SK-N-SH treated with all-trans-retinoic acid at 6 μM for 48 hours (cell line): Measurements from ENCODE around the gene TEX52.

Experiments
- ATAC-seq: fragments of 200-7000 bp; cut with Tn5 transposase; 3 replicates; pipeline ENCODE4 v1.9.1; 2020; ENCODE audit warnings: mild to moderate bottlenecking, moderate library complexity
- ESRRG ChIP-seq: fragments of 250-450 bp; sonication (Bioruptor Pico); IDR thresholded peaks from 2 replicates; pipeline ENCODE4 v1.6.1; 2021; ENCODE audit warnings: mild to moderate bottlenecking
- ISL1 ChIP-seq: fragments of 250-450 bp; sonication (Bioruptor Pico); IDR thresholded peaks from 2 replicates; pipeline ENCODE4 v2.1.2; 2022; ENCODE audit warnings: mild to moderate bottlenecking, moderate library complexity
- TF ChIP-seq, protein P1 (sequence below): fragments of 250-450 bp; sonication (Bioruptor Pico); IDR thresholded peaks from 2 replicates; pipeline ENCODE4 v1.5.1; 2021; ENCODE audit warnings: mild to moderate bottlenecking, moderate library complexity

TEX52 gene

DNA sequence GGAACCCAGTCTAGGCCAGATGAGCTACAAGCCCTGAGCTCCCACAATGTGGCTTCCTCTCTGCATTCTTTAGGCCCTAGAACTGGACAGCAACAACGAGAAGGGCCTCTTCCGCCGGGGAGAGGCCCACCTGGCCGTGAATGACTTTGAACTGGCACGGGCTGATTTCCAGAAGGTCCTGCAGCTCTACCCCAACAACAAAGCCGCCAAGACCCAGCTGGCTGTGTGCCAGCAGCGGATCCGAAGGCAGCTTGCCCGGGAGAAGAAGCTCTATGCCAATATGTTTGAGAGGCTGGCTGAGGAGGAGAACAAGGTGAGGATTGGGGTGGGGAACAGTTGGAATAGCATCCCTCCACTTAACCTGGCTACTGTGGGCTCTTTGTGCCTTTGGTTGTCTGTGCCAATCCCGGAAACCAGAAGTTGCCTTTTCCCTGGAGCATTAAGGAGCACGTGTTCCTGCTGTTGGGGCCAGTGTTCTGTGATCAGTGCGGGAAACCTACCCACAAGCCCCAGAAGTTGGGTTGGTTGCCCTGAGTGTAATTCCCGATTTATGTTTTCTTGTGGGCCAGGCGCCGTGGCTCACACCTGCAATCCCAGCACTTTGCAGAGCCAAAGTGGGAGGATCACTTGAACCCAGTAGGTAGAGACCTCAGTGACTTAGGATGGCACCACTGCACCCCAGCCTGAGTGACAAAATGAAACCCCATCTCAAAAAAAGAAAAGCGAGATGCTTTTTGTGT is 55.6 kb downstream of the TEX52 start (continued):
- TF ChIP-seq ESRRG (CRISPR knock-in tag) (no peak), ISL1 (no peak)

DNA sequence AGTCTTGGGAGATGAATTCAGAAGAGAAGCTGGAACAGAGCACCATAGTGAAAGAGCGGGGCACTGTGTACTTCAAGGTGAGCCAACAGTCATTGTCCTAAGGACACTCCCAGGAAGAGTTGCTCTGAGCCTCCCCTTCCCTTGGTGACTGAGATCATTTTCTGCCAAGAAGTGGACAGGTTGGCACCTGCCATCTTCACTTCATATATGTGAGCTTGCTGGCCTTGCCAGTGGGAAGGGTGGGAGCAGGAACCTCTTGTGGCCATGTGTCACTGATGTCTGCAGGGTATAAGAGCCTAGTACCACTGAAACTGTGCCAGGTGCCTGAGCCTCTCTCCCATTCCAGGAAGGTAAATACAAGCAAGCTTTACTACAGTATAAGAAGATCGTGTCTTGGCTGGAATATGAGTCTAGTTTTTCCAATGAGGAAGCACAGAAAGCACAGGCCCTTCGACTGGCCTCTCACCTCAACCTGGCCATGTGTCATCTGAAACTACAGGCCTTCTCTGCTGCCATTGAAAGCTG is 56.7 kb downstream of the TEX52 start:
- ATAC-seq, result no peak
- TF ChIP-seq, protein P1, sequence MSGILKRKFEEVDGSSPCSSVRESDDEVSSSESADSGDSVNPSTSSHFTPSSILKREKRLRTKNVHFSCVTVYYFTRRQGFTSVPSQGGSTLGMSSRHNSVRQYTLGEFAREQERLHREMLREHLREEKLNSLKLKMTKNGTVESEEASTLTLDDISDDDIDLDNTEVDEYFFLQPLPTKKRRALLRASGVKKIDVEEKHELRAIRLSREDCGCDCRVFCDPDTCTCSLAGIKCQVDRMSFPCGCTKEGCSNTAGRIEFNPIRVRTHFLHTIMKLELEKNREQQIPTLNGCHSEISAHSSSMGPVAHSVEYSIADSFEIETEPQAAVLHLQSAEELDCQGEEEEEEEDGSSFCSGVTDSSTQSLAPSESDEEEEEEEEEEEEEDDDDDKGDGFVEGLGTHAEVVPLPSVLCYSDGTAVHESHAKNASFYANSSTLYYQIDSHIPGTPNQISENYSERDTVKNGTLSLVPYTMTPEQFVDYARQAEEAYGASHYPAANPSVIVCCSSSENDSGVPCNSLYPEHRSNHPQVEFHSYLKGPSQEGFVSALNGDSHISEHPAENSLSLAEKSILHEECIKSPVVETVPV (CRISPR knock-in tag), result no peak
